ENCODE data around the gene GALNT14.
"Not testable (repeated sequence)": the region's sequence is repeated elsewhere in the genome, so short reads cannot be mapped to it uniquely, and the experiment has no call there.

The GALNT14 gene

GRCh38 chr2:31138037-31138962 is at the start of gene GALNT14:
Gene GALNT14, minus strand, starts transcription at chr2:31138440. Its CDS starts 354 bp downstream, at chr2:31138086.
- Histone ChIP-seq H3K36me3 (ENCODE audit: insufficient read depth, low read depth, low read length) (no peaks in the 10 kb centered on the region), H3K27ac (ENCODE audit: low read length) (no peak within 1 kb of the TSS), H3K4me3 (ENCODE audit: low read length) (peak within 1 kb of the TSS; percentile 71), H3K4me1 (ENCODE audit: insufficient read depth, low read length) (no peaks in the 10 kb centered on the region), H3K9ac (ENCODE audit: low read depth, low read length) (peak within 1 kb of the TSS; percentile 25; the same call in 1 of the 2 replicates), H3K9me3 (ENCODE audit: insufficient read depth, low read depth, low read length) (no peaks in the 10 kb centered on the region), H3K27me3 (ENCODE audit: insufficient read depth, low read length) (peaks cover 89% of the 10 kb centered on the region)

- Histone ChIP-seq H3K9ac (ENCODE audit: low read depth, low read length) (no peak overlapping the region), H3K4me3 (ENCODE audit: low read length) (no peak overlapping the region), H3K36me3 (ENCODE audit: insufficient read depth, low read depth, low read length) (no peaks in the 10 kb centered on the region), H3K27ac (ENCODE audit: low read length) (no peak overlapping the region), H3K4me1 (ENCODE audit: insufficient read depth, low read length) (no peaks in the 10 kb centered on the region), H3K27me3 (ENCODE audit: insufficient read depth, low read length) (0 out of 2 replicates have a peak, but pooled peaks cover 4% of the 10 kb centered on the region), H3K9me3 (ENCODE audit: insufficient read depth, low read depth, low read length) (no peaks in the 10 kb centered on the region)
Observed at GRCh38 chr2:31187166-31187565, 48.9 kb upstream of the GALNT14 start.

- not testable (repeated sequence) for H3K27me3 ChIP-seq (ENCODE audit: insufficient read depth, low read length); H3K9me3 ChIP-seq (ENCODE audit: insufficient read depth, low read depth, low read length); H3K4me3 ChIP-seq (ENCODE audit: low read length); H3K36me3 ChIP-seq (ENCODE audit: insufficient read depth, low read depth, low read length); H3K4me1 ChIP-seq (ENCODE audit: insufficient read depth, low read length); H3K9ac ChIP-seq (ENCODE audit: low read depth, low read length); H3K27ac ChIP-seq (ENCODE audit: low read length)
Observed at GRCh38 chr2:31183973-31184372, 45.7 kb upstream of the GALNT14 start.

DNA sequence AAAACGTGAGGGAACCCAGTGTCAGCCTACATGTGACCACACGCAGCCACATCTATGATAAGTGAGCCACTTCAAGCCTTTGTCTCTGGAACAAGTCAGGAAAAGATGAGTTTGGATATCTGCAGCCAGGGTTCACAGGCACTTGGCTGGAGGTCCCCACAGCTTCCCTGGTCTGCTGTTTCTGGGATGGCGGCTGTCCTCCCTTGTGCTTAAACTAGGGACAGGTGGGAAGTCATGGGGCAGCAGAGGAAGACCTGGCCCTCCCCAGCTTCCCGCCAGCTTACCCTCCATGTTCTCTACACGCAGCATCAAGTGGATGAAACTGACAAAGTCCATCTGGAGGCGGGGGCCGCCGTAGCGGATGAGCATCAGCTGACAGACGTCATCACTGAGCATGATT is 38.5 kb upstream of the GALNT14 start:
- Histone ChIP-seq H3K9me3 (ENCODE audit: insufficient read depth, low read depth, low read length) (no peaks in the 10 kb centered on the region), H3K4me1 (ENCODE audit: insufficient read depth, low read length) (no peaks in the 10 kb centered on the region), H3K4me3 (ENCODE audit: low read length) (no peak overlapping the region), H3K9ac (ENCODE audit: low read depth, low read length) (no peak overlapping the region), H3K27me3 (ENCODE audit: insufficient read depth, low read length) (no peaks in the 10 kb centered on the region), H3K36me3 (ENCODE audit: insufficient read depth, low read depth, low read length) (no peaks in the 10 kb centered on the region), H3K27ac (ENCODE audit: low read length) (no peak overlapping the region)

DNA sequence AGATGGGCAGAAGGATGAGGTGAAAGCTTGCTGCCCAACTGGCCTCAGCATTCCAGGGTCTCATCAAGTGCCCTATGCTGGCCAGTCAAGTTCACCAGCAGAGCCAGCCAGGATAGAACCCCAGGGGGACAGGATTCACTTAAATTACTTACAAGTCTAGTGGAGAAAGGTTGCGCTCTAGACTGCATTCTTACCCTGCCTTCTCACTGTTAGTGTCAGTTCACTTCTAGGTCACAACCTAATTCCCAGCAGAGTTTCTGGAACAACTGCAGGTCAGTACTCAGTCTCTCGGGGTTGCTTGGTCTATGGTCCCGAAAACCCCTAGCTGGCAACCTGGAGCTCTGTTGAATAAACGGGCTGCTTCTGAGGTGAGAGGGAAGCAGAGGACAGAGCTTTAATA is 32.9 kb upstream of the GALNT14 start:
- no peaks in the 10 kb centered on the region for H3K9me3 ChIP-seq (ENCODE audit: insufficient read depth, low read depth, low read length)
- H3K36me3 ChIP-seq (ENCODE audit: insufficient read depth, low read depth, low read length), result no peaks in the 10 kb centered on the region
- no peak overlapping the region for H3K4me3 ChIP-seq (ENCODE audit: low read length)
- no peak overlapping the region for H3K27ac ChIP-seq (ENCODE audit: low read length)
- H3K27me3 ChIP-seq (ENCODE audit: insufficient read depth, low read length), result peaks cover 3% of the 10 kb centered on the region; the same call in 1 of the 2 replicates
- H3K9ac ChIP-seq (ENCODE audit: low read depth, low read length), result no peak overlapping the region
- no peaks in the 10 kb centered on the region for H3K4me1 ChIP-seq (ENCODE audit: insufficient read depth, low read length)

GRCh38 chr2:31170071-31170698 is 31.9 kb upstream of the GALNT14 start:
- no peaks in the 10 kb centered on the region for H3K4me1 ChIP-seq (ENCODE audit: insufficient read depth, low read length)
- H3K36me3 ChIP-seq (ENCODE audit: insufficient read depth, low read depth, low read length), result no peaks in the 10 kb centered on the region
- no peak overlapping the region for H3K4me3 ChIP-seq (ENCODE audit: low read length)
- no peaks in the 10 kb centered on the region for H3K9me3 ChIP-seq (ENCODE audit: insufficient read depth, low read depth, low read length)
- no peak overlapping the region for H3K9ac ChIP-seq (ENCODE audit: low read depth, low read length)
- H3K27ac ChIP-seq (ENCODE audit: low read length), result no peak overlapping the region
- peaks cover 3% of the 10 kb centered on the region; the same call in 1 of the 2 replicates for H3K27me3 ChIP-seq (ENCODE audit: insufficient read depth, low read length)

DNA sequence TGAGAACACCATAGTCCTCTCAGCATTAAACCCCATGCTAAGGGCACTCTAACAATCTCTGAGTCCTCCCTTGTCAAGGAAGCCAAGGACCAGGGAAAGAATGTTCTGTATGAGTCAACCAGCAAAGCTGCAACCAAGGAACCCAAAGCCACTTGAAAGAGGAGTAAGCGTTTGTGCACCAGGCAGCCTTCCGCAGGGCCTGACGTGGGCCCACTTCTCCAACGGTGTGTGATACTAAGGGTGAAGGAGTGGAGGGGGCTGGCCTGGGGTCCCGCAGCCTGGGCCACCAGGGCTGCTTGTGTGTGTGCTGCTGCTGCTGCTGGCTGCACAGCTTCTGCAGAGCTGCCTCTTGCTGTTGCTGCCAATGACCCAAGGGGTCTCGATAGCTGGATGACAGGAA is 30.1 kb upstream of the GALNT14 start:
- Histone ChIP-seq H3K9ac (ENCODE audit: low read depth, low read length) (no peak overlapping the region), H3K27me3 (ENCODE audit: insufficient read depth, low read length) (peaks cover 3% of the 10 kb centered on the region; the same call in 1 of the 2 replicates), H3K36me3 (ENCODE audit: insufficient read depth, low read depth, low read length) (no peaks in the 10 kb centered on the region), H3K4me1 (ENCODE audit: insufficient read depth, low read length) (no peaks in the 10 kb centered on the region), H3K4me3 (ENCODE audit: low read length) (no peak overlapping the region), H3K9me3 (ENCODE audit: insufficient read depth, low read depth, low read length) (no peaks in the 10 kb centered on the region), H3K27ac (ENCODE audit: low read length) (no peak overlapping the region)

DNA sequence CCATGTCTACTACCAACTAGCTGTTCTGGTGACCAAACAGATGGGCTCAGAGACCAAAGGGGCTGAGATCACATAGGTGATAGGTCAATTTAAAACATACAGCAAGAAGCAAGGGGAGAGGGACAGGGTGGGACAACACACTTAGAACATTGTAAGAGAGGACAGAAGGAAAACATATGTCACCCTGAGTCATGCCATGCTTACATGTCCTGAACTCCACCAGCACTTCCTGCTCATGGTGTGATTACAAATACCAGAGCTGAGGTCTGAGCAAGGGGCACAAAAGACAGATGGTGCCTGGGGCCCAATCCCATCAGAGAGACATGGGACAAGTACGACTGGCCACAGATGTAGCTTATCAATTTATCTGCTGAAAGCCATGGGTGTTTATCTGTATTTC is 28.7 kb upstream of the GALNT14 start:
- no peaks in the 10 kb centered on the region for H3K36me3 ChIP-seq (ENCODE audit: insufficient read depth, low read depth, low read length)
- H3K27ac ChIP-seq (ENCODE audit: low read length), result no peak overlapping the region
- H3K27me3 ChIP-seq (ENCODE audit: insufficient read depth, low read length), result peaks cover 3% of the 10 kb centered on the region; the same call in 1 of the 2 replicates
- no peak overlapping the region for H3K4me3 ChIP-seq (ENCODE audit: low read length)
- H3K9me3 ChIP-seq (ENCODE audit: insufficient read depth, low read depth, low read length), result no peaks in the 10 kb centered on the region
- no peak overlapping the region for H3K9ac ChIP-seq (ENCODE audit: low read depth, low read length)
- no peaks in the 10 kb centered on the region for H3K4me1 ChIP-seq (ENCODE audit: insufficient read depth, low read length)

DNA sequence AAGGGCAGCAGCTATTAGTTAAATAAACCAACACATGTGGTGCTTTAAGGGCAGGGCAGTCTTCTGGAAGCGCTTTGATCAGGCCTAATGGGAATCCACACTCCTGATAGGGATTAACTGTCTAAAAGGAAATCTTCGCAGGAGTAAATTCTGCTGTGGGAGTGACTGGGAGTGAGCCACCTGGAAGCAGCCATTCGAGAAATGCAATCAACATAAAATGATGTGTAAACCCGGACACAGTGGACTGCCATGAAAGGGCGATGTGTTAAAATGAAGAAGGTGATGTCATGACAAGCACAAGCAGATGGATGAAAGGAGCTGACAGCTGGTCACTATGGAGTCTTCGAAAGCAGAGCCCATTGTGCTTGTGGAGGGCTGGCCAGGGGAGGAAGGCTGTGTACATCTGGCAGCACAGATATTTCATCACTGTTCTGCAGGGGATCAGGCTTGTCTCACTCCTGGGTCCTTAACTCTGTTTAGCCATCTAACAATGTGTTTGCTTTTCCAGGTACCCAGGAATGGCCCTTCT is 24.8 kb upstream of the GALNT14 start:
- H3K9me3 ChIP-seq (ENCODE audit: insufficient read depth, low read depth, low read length), result no peaks in the 10 kb centered on the region
- H3K4me3 ChIP-seq (ENCODE audit: low read length), result no peak overlapping the region
- H3K36me3 ChIP-seq (ENCODE audit: insufficient read depth, low read depth, low read length), result no peaks in the 10 kb centered on the region
- H3K27me3 ChIP-seq (ENCODE audit: insufficient read depth, low read length), result no peaks in the 10 kb centered on the region; the same call in 1 of the 2 replicates
- H3K27ac ChIP-seq (ENCODE audit: low read length), result no peak overlapping the region
- no peaks in the 10 kb centered on the region for H3K4me1 ChIP-seq (ENCODE audit: insufficient read depth, low read length)
- H3K9ac ChIP-seq (ENCODE audit: low read depth, low read length), result no peak overlapping the region

GRCh38 chr2:31161637-31162036 is 23.4 kb upstream of the GALNT14 start:
- Histone ChIP-seq H3K27ac (ENCODE audit: low read length) (no peak overlapping the region), H3K36me3 (ENCODE audit: insufficient read depth, low read depth, low read length) (no peaks in the 10 kb centered on the region), H3K27me3 (ENCODE audit: insufficient read depth, low read length) (no peaks in the 10 kb centered on the region; the same call in 1 of the 2 replicates), H3K4me1 (ENCODE audit: insufficient read depth, low read length) (no peaks in the 10 kb centered on the region), H3K9ac (ENCODE audit: low read depth, low read length) (no peak overlapping the region), H3K9me3 (ENCODE audit: insufficient read depth, low read depth, low read length) (no peaks in the 10 kb centered on the region), H3K4me3 (ENCODE audit: low read length) (no peak overlapping the region)

DNA sequence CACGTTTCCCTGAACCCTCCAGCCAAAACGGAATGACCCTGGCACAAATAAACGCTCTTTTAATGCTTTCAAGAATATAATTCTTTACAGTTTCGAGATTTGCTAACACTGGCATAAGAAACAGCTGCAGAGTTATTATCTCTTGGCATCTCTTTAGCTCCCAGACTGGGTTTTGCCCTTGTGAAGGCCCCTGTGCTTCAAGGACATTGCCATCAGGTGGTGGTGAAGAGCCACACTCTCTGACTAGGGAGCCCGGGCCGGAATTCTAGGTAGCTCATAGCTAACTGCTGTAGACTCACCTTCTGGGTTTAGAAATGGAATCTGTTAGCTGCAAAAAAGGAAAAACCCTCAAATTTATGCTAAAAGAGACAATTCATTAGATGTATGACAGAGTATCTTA is 13.3 kb upstream of the GALNT14 start:
- no peak overlapping the region for H3K4me3 ChIP-seq (ENCODE audit: low read length)
- H3K36me3 ChIP-seq (ENCODE audit: insufficient read depth, low read depth, low read length), result no peaks in the 10 kb centered on the region
- H3K27me3 ChIP-seq (ENCODE audit: insufficient read depth, low read length), result no peaks in the 10 kb centered on the region; the same call in 1 of the 2 replicates
- peaks cover 5% of the 10 kb centered on the region; the same call in 1 of the 2 replicates for H3K9me3 ChIP-seq (ENCODE audit: insufficient read depth, low read depth, low read length)
- H3K4me1 ChIP-seq (ENCODE audit: insufficient read depth, low read length), result no peaks in the 10 kb centered on the region
- no peak overlapping the region for H3K9ac ChIP-seq (ENCODE audit: low read depth, low read length)
- no peak overlapping the region for H3K27ac ChIP-seq (ENCODE audit: low read length)

Data from iPS-20b (cell line).